Measurements from ENCODE around the gene IL1RAPL1.

IL1RAPL1 gene

GRCh38 chrX:29948653-29949052 is 1361.4 kb downstream of the IL1RAPL1 start:
- TF ChIP-seq, protein P1, sequence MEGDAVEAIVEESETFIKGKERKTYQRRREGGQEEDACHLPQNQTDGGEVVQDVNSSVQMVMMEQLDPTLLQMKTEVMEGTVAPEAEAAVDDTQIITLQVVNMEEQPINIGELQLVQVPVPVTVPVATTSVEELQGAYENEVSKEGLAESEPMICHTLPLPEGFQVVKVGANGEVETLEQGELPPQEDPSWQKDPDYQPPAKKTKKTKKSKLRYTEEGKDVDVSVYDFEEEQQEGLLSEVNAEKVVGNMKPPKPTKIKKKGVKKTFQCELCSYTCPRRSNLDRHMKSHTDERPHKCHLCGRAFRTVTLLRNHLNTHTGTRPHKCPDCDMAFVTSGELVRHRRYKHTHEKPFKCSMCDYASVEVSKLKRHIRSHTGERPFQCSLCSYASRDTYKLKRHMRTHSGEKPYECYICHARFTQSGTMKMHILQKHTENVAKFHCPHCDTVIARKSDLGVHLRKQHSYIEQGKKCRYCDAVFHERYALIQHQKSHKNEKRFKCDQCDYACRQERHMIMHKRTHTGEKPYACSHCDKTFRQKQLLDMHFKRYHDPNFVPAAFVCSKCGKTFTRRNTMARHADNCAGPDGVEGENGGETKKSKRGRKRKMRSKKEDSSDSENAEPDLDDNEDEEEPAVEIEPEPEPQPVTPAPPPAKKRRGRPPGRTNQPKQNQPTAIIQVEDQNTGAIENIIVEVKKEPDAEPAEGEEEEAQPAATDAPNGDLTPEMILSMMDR (IDR thresholded peaks at IDR 0.05; ENCODE audit: low read depth, low read length), result no peak
- peak; percentile 43 to 50 for DNase-seq (ENCODE audit: low read depth in 2 of 2)

DNA sequence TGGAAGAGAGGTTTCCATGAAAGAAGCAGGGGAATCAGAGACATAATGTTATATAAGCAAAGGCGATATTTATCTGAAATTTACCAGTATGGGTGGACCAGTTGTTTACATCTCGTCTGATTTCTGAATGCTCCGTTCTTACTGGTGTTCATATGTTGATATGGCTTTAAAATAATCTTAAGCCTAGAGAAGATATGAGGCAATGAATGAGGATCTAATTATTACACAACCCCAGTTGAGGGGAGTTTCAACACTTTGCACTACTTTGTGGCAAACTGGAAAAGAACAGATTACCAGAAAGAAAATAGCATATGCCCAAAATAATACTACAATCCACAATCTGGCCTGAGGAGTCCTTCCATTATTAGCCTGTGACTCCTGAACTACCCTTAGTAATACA is 1364.8 kb downstream of the IL1RAPL1 start:
- no peak overlapping the region for H3K4me3 ChIP-seq (replicated peaks in 1 of 2; ENCODE audit: low read depth in 2 of 2, low read length in 2 of 2)
- DNase-seq (ENCODE audit: low read depth in 2 of 2), result peak; percentile 7 to 21
- TF ChIP-seq, protein P1 (IDR thresholded peaks at IDR 0.05; ENCODE audit: low read depth, low read length), result no peak

More at GRCh38 chrX:29948653-29949052, 1361.4 kb downstream of the IL1RAPL1 start:
- no peak overlapping the region for H3K4me3 ChIP-seq (replicated peaks in 1 of 2; ENCODE audit: low read depth in 2 of 2, low read length in 2 of 2)

DNA sequence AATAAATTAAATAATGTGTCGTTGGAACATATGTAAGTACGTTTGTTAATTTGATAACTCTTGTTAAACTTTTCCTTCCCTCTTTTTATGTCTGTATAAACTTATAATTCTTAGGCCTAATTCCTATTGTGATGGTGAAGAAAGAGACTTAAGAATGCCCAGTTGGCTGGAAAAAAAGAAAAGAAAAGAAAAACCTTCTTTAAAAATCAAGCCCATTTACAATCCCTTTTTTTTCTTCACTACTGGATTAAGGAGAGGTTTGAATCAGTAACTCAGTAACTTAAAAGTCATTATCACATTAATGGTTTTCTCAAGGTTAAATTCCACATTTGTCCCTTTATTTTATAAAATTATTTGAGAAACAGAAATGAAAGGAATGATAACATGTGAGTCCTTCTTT is 1374.8 kb downstream of the IL1RAPL1 start:
- DNase-seq (ENCODE audit: low read depth in 2 of 2), result no peak
- TF ChIP-seq, protein P1 (IDR thresholded peaks at IDR 0.05; ENCODE audit: low read depth, low read length), result no peak
- H3K4me3 ChIP-seq (replicated peaks in 1 of 2; ENCODE audit: low read depth in 2 of 2, low read length in 2 of 2), result no peak overlapping the region

GRCh38 chrX:29965634-29966033 is 1378.4 kb downstream of the IL1RAPL1 start:
- TF ChIP-seq, protein P1 (IDR thresholded peaks at IDR 0.05; ENCODE audit: low read depth, low read length), result no peak
- no peak for DNase-seq (ENCODE audit: low read depth in 2 of 2)
- H3K4me3 ChIP-seq (replicated peaks in 1 of 2; ENCODE audit: low read depth in 2 of 2, low read length in 2 of 2), result no peak overlapping the region

DNA sequence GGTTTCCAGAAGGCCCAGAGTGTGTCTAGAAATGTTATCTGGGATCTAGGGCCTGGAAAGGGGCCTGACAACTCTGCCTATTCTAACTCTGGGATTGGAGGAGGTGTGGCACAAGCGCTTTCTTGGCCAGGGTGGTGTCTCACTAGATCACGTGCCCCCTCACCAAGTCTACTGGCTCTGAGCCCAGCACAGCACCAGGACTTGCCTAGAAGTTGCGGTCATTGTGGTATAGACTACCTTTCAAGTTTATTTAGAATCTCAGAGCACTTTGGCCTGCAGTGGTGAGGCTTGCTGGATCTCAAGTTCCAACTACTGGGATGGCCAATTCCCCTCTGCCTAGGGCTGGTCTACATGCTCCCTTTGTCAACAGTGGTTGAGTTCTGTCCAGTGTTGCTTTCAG is 1404.8 kb downstream of the IL1RAPL1 start:
- H3K4me3 ChIP-seq (replicated peaks in 1 of 2; ENCODE audit: low read depth in 2 of 2, low read length in 2 of 2), result no peak overlapping the region
- no peak for DNase-seq (ENCODE audit: low read depth in 2 of 2)
- TF ChIP-seq, protein P1 (IDR thresholded peaks at IDR 0.05; ENCODE audit: low read depth, low read length), result no peak

DNA sequence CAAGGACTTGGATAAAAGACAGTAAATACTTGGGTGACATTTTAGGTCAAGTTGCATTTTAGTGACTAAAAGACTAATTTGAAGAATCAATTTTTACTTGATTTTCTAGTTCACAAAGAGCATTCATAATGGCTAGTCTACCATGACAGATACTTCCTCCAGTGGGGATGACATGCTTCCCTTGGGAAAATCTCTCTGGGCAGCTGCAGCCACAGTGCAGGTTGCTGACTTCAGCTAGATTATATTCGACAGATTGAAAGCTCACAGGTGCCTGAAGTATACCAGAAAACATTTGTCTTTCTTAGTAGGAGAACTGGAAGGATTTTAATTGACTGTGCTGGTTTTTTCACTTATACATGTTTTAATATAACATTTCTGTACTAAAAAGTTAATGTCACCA is 1418.6 kb downstream of the IL1RAPL1 start:
- H3K4me3 ChIP-seq (replicated peaks in 1 of 2; ENCODE audit: low read depth in 2 of 2, low read length in 2 of 2), result no peak overlapping the region
- TF ChIP-seq, protein P1 (IDR thresholded peaks at IDR 0.05; ENCODE audit: low read depth, low read length), result no peak
- no peak for DNase-seq (ENCODE audit: low read depth in 2 of 2)
